DMS53 (cell line): Measurements from ENCODE around the gene POLA2.

Source experiments
- DNase-seq: peaks from one replicate; lab custom pipeline; 2025; lab: John Stamatoyannopoulos, UW

Gene POLA2

DNA sequence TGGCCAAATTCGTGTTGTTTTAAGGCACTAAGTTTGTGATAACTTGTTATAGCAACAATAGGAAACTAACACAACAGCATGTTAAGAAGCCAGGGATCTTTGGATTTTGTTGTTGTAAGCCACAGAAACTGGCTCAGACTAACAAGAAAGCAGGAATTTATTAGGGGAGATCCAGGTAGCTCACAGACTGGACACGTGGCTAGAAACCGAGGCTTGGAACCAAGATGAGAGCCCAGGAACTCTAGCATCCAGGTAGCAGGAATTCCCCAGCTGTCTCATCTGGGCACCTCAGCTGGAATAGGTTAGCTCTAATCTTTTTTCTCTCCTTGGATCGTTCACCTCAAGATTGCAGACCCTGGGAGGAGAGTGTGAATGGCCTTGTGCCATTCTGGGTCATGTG lies 24.9 kb downstream of the POLA2 start:
- no peak for DNase-seq

DNA sequence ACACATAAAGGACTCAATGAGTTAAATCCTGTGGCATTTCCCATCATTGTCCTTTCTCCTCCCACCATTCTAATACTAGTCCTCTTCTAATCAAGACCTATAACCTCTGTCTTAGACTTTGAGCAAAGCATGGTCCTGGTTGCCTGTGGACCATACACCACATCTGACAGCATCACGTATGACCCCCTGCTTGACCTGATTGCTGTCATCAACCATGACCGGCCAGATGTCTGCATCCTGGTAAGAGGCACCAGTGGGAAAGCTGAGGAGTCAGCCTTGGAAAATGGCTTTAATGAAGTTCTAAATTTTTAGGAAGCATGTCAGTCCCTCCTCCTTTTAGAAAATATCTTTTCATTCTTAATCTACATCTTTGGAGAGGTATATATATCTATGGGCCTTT lies 25.8 kb downstream of the POLA2 start:
- no peak for DNase-seq

DNA sequence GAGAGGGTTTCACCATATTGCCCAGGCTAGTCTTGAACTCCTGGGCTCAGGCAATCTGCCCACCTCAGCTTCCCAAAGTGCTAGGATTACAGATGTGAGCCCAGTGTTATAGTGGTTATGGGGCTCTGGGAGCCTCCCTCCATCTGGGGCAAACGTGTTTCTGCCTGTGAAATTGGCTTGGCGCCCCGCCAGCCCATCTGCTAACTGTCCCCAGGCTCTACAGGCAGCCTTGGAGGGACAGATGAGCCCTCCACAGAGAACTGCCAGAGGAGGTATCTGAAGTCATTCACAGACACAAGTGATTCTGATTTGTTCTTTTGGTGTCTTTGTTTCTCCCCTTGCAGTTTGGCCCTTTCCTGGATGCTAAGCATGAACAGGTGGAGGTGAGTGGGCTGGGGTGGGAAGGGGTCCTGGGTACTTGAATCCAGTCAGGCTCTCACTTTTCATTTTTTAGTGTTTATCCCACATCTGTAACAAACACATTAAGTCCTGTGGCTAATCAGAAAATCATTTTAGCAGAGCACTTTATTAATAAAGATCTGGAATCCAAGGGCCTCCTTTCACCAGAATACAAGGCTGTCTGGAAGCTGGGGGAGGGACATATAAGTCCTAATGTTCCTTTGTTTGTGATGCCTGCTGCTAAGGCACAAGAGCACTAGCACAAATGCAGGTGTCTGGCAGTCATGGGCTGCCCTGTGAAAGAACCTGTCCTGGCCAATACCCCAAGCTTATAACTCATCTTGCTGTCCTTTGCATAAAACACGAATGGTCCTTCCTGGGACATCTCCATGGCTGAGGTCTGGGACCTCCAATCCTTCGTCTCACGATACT lies 27.2 kb downstream of the POLA2 start:
- DNase-seq: no peak

DNA sequence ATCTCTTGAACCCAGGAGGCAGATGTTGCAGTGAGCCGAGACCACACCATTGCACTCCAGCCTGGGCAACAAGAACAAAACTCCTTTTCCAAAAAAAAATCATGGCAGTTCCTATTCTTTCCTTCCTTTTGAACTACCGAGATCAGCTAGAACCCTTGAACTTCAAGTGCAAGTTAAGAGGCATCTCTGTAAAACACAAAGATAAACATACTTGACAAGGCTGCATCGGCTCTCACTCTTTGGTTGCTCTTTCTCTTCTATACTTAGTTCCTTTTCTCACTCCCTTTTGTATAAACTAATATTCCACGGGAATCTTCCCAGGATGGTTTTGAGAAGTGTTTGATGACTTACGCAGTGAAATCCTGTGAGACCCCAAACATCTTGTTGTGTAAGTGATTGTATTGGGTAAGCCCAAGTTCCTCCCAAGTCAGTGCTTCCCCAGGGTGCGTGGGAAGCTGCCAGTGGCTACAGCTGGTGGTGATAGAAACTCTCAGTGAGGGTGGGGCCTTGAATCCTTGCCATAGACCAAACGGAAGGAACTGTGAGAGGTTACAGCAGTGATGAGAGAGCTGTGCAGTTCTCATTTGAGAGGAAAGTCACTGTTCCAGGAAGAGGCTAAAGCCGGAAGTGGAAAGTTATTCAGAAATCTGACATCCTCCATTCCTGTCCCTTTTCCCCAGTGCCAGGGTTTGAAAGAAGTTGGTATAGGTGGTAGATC lies 28.8 kb downstream of the POLA2 start:
- peak; percentile 34 for DNase-seq

- DNase-seq: no peak
These were observed 29.9 kb downstream of the POLA2 start for GRCh38 chr11:65291613-65292012.

DNA sequence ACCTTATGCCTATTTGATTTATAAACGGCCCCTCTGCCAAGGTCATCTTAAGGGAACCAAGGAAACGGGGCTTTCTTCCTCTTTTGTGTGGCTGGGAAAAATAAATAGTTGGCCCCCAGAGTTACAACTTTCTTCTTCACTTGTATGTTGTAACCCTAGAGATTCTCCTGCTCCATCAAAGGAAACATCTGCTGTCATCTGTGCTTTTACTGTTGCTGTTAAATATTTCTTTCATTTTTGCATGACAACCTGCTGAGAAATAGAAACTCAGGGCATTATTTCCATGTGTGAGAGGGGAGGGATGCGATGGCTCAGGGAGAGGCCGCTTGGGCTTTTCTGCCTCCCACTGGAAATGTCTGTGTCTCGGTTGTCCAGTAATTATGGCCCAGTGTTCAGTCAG lies 31.1 kb downstream of the POLA2 start:
- DNase-seq: no peak

GRCh38 chr11:65293909-65294381 lies 32.2 kb downstream of the POLA2 start:
- DNase-seq: no peak

GRCh38 chr11:65295001-65295400 lies 33.2 kb downstream of the POLA2 start:
- no peak for DNase-seq

DNA sequence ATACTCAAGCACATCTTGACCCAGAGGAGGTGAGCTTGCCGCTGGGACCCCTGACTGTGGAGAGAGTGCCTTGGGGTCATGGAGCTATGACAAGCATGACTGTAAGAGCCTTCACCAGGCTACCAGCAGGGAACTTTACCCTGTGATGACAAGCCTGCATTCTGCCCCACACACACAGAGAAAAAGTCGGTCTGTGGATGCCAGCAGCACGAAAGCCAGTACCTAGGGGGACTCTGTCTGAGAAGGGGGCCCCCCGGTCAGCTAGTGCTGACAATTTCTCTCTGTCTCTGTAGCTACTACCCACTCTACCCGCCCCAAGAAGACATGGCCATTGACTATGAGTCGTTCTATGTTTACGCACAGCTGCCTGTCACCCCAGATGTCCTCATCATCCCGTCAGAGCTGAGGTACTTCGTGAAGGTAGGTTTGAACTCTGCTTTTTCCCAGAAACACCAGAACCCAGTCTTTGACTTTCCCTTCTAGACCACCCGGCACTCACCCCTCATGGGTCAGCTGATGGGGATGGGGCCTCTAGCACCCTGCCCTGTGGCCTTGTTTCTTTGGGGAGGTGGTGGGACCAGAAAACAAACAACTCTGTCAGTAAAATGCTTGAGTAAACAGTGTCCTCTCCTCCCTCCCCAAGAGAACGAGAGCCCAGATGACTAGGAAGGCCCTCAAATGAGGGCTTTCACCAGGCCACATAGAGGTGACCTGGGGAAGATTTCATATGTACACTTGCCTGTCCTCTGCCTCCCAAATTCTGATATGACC lies 34.0 kb downstream of the POLA2 start:
- no peak for DNase-seq

GRCh38 chr11:65297026-65297672 lies 35.4 kb downstream of the POLA2 start:
- no peak for DNase-seq

DNA sequence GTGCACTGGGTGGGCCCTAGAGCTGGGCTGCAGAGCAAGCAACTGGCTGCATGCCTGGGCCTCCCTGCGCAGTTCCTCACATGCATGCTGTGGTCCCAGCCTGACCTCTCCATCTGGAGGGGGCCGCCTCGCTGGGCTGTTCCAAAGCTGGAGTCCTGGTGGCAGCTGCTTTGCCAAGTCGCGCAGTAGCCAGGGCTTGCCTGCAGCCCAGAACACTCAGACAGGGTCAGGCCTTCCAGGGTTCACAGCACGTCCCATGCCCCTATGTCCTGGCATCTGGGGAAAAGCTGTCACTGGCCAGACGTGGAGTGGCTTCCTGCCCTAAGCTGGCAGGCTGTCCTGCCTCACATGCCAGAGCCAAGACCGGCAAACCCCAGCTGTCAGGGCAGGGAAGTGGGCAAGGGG lies 36.4 kb downstream of the POLA2 start:
- DNase-seq: no peak

GRCh38 chr11:65298655-65299179 lies 37.0 kb downstream of the POLA2 start:
- DNase-seq: no peak

DNA sequence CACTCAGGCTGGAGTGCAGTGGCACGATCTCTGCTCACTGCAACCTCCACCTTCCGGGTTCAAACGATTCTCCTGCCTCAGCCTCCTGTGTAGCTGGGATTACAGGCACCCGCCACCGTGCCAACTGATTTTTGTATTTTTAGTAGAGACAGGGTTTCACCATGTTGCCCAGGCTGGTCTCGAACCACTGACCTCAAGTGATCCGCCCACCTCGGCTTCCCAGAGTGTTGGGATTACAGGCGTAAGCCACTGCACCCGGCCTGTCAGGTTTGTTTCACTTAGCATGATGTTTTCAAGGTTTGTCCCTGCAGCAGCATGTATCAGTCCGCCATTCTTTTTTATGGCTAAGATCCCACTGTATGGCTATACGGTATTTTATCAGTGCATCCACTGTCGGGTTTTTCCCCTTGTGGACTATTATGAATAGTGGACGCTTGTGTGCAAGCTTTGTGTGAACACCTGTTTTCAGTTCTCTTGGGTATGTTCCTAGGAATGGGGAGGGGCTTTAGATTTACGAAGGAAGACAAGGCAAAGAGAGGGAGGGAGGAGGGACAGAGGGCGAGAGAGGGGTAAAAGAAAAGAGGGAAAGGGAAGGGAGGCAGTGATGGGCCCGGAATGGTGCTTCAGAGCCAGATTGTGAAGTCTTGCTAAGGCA lies 39.0 kb downstream of the POLA2 start:
- DNase-seq: no peak

- no peak for DNase-seq
These were observed 39.9 kb downstream of the POLA2 start for GRCh38 chr11:65301491-65302329.

DNA sequence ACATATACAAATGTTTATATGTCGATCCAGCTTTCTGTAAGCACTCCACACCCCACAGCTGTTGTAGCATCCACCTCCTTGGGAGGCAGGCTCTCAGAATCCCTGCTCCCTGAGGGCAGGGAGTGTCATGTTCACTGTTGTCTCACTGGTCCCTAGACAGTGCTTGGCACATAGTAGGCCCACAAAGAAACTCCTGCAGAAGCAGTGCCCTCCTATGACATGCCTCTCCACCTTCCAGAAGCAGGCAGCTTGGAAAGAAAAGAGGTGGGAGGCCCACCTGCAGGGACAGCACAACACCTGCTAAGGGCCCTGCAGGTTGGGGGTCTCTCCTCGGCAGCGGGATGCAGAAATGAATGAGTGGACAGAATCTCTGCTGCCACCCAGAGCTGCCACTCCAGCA lies 41.8 kb downstream of the POLA2 start:
- no peak for DNase-seq

GRCh38 chr11:65304110-65304509 lies 42.3 kb downstream of the POLA2 start:
- no peak for DNase-seq

GRCh38 chr11:65304613-65305012 lies 42.9 kb downstream of the POLA2 start:
- no peak for DNase-seq

DNA sequence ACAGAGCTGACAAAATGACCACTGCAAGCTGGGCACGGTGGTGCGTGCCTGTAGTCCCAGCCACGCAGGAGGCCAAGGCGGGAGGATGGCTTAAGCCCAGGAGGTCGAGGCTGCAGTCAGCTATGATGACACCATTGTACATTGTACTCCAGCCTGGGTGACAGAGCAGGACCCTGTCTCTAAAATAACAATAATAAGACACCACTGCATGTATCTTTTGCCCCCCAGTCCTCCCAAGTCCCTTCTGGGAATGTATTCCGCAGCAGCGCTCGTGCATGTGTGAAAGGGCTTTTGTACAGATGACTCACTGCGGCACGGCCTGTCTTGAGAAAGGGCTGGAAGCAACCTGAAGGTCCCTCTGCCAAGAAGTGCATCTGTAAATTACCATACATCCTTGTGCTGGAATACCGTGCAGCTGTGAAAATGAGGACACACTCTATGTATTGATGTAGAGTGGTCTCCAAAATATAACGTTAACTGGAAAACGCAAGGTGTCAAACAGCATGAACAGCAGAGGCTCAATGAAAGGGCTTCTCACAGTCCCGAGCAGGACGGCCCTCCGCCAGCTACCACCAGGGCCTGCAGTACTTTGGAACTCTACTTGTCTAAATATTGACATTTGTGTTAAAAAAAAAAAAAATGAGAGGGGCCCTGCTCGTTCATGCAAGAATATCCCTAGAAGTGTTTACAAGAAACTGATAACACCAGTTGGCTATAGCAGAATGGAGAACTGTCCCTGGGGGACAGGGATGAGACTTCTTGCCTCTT lies 43.9 kb downstream of the POLA2 start:
- peak; percentile 80 for DNase-seq
